ENCODE data around the gene ABITRAM. TPM values are rescaled to one million over a fixed set of nuclear protein-coding genes. Genes with fewer than 3 reads are reported as not detected.
"Not testable (repeated sequence)": the region's sequence is repeated elsewhere in the genome, so short reads cannot be mapped to it uniquely, and the experiment has no call there.

Gene ABITRAM, protein sequence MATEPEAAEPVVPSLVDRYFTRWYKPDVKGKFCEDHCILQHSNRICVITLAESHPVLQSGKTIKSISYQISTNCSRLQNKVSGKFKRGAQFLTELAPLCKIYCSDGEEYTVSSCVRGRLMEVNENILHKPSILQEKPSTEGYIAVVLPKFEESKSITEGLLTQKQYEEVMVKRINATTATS
- polyA plus RNA-seq (ENCODE audit: low read depth in 6 of 6) = 10 to 100 TPM in 5 of 6 donors, 1 to 10 TPM in 1; 9.6 to 16.7 (median 11.3) TPM

- ATAC-seq (ENCODE audit: low read depth in 2 of 2) (peak; percentile 85), DNase-seq (peak; percentile 78)
- no peaks in the 10 kb centered on the region for H3K9me3 Mint-ChIP-seq
- H3K36me3 Mint-ChIP-seq = peaks cover 0 to 5% of the 10 kb centered on the region in 2 donors
- peaks cover 19 to 30% (median 28%) of the 10 kb centered on the region in 3 donors for H3K4me1 Mint-ChIP-seq
- H3K4me3 Mint-ChIP-seq = peak within 1 kb of the TSS; percentile 94 to 100 (median 99)
- H3K27me3 Mint-ChIP-seq = no peaks in the 10 kb centered on the region
- H3K27ac Mint-ChIP-seq = peak within 1 kb of the TSS; percentile 96 to 99 (median 98)
Measured at GRCh38 chr9:108934323-108934893, at the start of gene ABITRAM. Gene ABITRAM (plus strand): TSS chr9:108934400. CDS start chr9:108934487, 87 bp downstream.

DNA sequence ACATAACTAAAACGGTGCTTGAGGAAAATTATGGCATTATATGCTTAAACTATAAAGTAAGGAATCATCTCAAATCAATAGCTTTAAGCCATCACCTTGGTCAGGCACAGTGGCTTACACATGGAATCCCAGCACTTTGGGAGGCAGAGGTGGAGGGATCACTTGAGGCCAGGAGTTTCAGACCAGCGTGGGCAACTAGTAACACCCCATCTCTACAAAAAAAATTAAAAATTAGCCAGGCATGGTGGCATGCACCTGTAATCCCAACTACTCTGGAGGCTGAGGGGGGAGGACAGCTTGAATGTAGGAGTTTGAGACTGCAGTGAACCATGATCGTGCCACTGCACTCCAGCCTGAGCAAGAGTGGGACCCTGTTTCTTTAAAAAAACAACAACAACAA is 49.5 kb upstream of the ABITRAM start:
- Mint-ChIP-seq H3K36me3 (peaks cover 15 to 50% of the 10 kb centered on the region in 2 donors), H3K4me1 (no peaks in the 10 kb centered on the region), H3K9me3 (no peaks in the 10 kb centered on the region), H3K27me3 (no peaks in the 10 kb centered on the region), H3K27ac (no peak overlapping the region), H3K4me3 (no peak overlapping the region)
- ATAC-seq (ENCODE audit: low read depth in 2 of 2) (no peak), DNase-seq (no peak)

DNA sequence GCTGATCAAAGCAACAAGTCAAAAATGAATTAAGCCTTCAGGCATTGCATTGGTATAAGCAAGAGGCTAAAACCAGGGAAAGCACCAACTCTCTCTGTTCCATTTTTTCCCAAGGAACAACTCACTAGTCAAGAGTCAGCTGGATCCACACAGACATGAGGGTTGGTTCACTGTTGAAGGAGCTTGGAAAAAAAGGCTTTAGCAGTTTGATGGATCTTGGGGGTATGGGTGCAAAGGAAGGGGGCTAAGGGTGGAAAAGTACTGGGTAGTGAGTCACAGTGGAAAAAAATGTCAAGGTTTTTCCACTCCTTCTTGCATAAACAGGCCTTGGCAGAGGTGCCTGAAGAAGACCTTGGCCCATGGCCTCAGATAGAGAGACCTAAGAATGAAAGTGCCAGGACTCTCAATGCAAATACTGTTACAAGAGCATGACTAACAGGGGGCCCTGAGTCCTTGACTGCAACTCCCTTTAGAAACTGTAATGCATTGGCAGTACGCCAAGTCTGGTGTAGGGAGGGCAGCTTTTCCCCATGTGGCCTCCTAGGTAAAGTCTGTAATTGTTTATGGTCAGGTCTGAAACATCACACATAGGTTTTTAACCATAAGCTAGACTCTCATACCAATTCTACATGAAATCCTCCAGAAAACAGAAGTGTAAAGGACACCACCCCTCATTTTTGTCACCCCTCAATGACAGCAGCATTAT is 48.4 kb upstream of the ABITRAM start:
- H3K36me3 Mint-ChIP-seq = peaks cover 11 to 45% of the 10 kb centered on the region in 2 donors
- no peaks in the 10 kb centered on the region for H3K27me3 Mint-ChIP-seq
- ATAC-seq (ENCODE audit: low read depth in 2 of 2) (no peak), DNase-seq (no peak)
- H3K27ac Mint-ChIP-seq = peak overlapping the region in 2 of 6 donors; percentile 25 to 57
- no peak overlapping the region for H3K4me3 Mint-ChIP-seq
- no peaks in the 10 kb centered on the region for H3K9me3 Mint-ChIP-seq
- H3K4me1 Mint-ChIP-seq = no peaks in the 10 kb centered on the region

GRCh38 chr9:108886594-108887271 is 47.5 kb upstream of the ABITRAM start:
- not testable (repeated sequence) for H3K27ac Mint-ChIP-seq; DNase-seq; H3K4me1 Mint-ChIP-seq; H3K4me3 Mint-ChIP-seq; H3K9me3 Mint-ChIP-seq; H3K27me3 Mint-ChIP-seq; ATAC-seq (ENCODE audit: low read depth in 2 of 2)
- H3K36me3 Mint-ChIP-seq = peaks cover 19 to 42% of the 10 kb centered on the region in 2 donors

- no peaks in the 10 kb centered on the region for H3K27me3 Mint-ChIP-seq
- H3K4me3 Mint-ChIP-seq = no peak overlapping the region
- no peak for DNase-seq
- no peaks in the 10 kb centered on the region for H3K9me3 Mint-ChIP-seq
- no peaks in the 10 kb centered on the region for H3K4me1 Mint-ChIP-seq
- H3K36me3 Mint-ChIP-seq = peaks cover 29 to 47% of the 10 kb centered on the region in 2 donors
- no peak for ATAC-seq (ENCODE audit: low read depth in 2 of 2)
- peak overlapping the region in 1 of 6 donors; percentile 4 for H3K27ac Mint-ChIP-seq
Measured at GRCh38 chr9:108889649-108890067, 44.5 kb upstream of the ABITRAM start.

DNA sequence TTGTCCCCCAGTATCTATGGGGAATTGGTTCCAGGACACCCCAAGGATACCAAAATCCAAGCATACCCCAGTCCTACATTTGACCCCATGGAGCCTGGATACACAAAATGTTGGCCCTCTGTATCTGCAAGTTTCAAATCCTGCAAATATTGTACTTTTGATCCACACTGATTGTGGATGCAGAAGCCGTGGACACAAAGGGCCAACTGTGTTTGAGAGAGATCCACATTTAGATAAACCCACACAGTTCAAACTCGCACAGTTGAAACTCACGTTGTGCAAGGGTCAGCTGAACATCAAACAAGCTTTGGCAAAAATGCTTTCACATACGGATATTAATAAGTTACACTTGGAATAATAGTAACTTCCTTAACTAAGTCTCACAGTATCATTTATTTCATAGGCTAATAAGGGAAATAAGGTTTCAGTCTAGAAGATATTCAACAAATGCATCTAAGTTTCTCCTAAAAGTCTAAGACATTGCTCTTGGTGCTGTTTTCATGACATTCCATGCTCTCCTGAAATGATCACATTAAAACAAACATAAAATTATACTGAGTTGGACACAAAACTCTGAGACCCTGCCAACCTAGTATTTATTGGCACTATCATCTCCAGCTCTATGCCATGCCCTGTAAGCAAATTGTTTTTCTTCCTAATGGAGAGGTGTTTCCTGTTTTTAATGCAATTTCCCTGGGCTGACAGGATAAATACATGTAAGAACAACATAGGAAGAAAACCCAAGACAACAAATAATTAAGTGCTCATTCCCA is 39.8 kb upstream of the ABITRAM start:
- no peak for ATAC-seq (ENCODE audit: low read depth in 2 of 2)
- Mint-ChIP-seq H3K27ac (no peak overlapping the region), H3K4me1 (no peaks in the 10 kb centered on the region), H3K27me3 (no peaks in the 10 kb centered on the region), H3K9me3 (no peaks in the 10 kb centered on the region), H3K36me3 (peaks cover 52 to 56% of the 10 kb centered on the region in 2 donors), H3K4me3 (no peak overlapping the region)
- no peak for DNase-seq

DNA sequence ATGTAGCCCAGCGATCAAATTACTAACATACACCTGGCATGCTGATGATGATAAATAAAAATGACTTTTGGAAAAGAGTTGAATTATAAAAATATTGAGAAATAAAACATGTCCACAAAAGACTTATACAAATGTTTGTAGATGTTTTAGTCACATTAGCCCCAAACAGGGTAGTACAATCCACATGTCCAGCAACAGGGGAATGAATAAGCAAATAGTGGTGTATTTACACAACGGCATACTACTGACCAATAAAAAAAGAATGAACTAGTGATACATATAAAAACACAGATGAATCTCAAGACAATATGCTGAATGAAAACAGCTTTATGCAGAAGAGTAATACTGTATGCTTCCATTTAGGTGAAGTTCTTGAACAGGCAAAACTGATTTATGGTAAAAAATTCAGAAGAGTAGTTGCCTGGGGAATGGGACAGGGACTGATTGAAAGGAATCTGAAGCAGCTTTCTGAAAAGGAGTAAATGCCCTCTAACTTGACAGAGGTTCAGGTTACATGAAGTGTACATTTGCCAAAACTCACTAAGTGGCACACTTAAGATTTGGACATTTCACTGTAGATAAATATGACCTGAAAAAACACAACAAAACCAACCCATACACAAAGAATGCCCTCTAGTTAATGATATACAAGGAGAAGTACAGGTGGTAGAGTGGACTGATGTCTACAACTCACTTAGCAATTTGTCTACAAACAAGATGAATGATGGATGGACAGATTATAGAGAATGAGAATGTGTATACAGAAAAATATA is 36.7 kb upstream of the ABITRAM start:
- ATAC-seq (ENCODE audit: low read depth in 2 of 2) (no peak), DNase-seq (no peak)
- Mint-ChIP-seq H3K9me3 (no peaks in the 10 kb centered on the region), H3K4me3 (no peak overlapping the region), H3K4me1 (no peaks in the 10 kb centered on the region), H3K27me3 (no peaks in the 10 kb centered on the region), H3K36me3 (peaks cover 55 to 60% of the 10 kb centered on the region in 2 donors), H3K27ac (peak overlapping the region in 2 of 6 donors; percentile 1 to 21)

GRCh38 chr9:108899023-108899695 is 35.0 kb upstream of the ABITRAM start:
- not testable (repeated sequence) for DNase-seq; H3K4me1 Mint-ChIP-seq; H3K9me3 Mint-ChIP-seq; H3K27me3 Mint-ChIP-seq; ATAC-seq (ENCODE audit: low read depth in 2 of 2); H3K4me3 Mint-ChIP-seq
- Mint-ChIP-seq H3K27ac (peak overlapping the region in 1 of 6 donors; percentile 69), H3K36me3 (peaks cover 64 to 67% of the 10 kb centered on the region in 2 donors)

- peak overlapping the region in 1 of 6 donors; percentile 16 for H3K27ac Mint-ChIP-seq
- no peak overlapping the region for H3K4me3 Mint-ChIP-seq
- H3K36me3 Mint-ChIP-seq = peaks cover 65% of the 10 kb centered on the region in 2 donors
Measured at GRCh38 chr9:108900176-108900575, 34.0 kb upstream of the ABITRAM start.

GRCh38 chr9:108903420-108904103 is 30.6 kb upstream of the ABITRAM start:
- Mint-ChIP-seq H3K4me3 (no peak overlapping the region), H3K36me3 (peaks cover 56 to 57% of the 10 kb centered on the region in 2 donors), H3K27ac (no peak overlapping the region), H3K27me3 (no peaks in the 10 kb centered on the region), H3K9me3 (no peaks in the 10 kb centered on the region), H3K4me1 (peaks cover 0 to 4% (median 0%) of the 10 kb centered on the region in 3 donors)
- DNase-seq (no peak), ATAC-seq (ENCODE audit: low read depth in 2 of 2) (no peak)

More at GRCh38 chr9:108900176-108900575, 34.0 kb upstream of the ABITRAM start:
- peaks cover 0 to under 1% (median 0%) of the 10 kb centered on the region in 3 donors for H3K4me1 Mint-ChIP-seq
- H3K9me3 Mint-ChIP-seq = no peaks in the 10 kb centered on the region
- no peaks in the 10 kb centered on the region for H3K27me3 Mint-ChIP-seq
- ATAC-seq (ENCODE audit: low read depth in 2 of 2) (no peak), DNase-seq (no peak)

- no peaks in the 10 kb centered on the region for H3K27me3 Mint-ChIP-seq
- no peak overlapping the region for H3K27ac Mint-ChIP-seq
- H3K4me3 Mint-ChIP-seq = no peak overlapping the region
- no peaks in the 10 kb centered on the region for H3K9me3 Mint-ChIP-seq
- DNase-seq (no peak), ATAC-seq (ENCODE audit: low read depth in 2 of 2) (no peak)
- H3K4me1 Mint-ChIP-seq = peaks cover 0 to 4% (median 0%) of the 10 kb centered on the region in 3 donors
- H3K36me3 Mint-ChIP-seq = peaks cover 60 to 63% of the 10 kb centered on the region in 2 donors
Measured at GRCh38 chr9:108904161-108904560, 30.0 kb upstream of the ABITRAM start.
